ENCODE data around the gene IQCH. TPM values are rescaled to one million over a fixed set of nuclear protein-coding genes. Genes with fewer than 3 reads are reported as not detected.

IQCH gene
- total RNA-seq, 1 donor from 2014 or later = 5.2 TPM

GRCh38 chr15:67389975-67390374 is 135.4 kb downstream of the IQCH start:
- H3K36me3 Mint-ChIP-seq (ENCODE audit: insufficient read depth) = no peaks in the 10 kb centered on the region
- no peak overlapping the region for H3K27ac Mint-ChIP-seq
- no peaks in the 10 kb centered on the region for H3K27me3 Mint-ChIP-seq
- H3K4me1 Mint-ChIP-seq (ENCODE audit: low read depth) = peaks cover 2% of the 10 kb centered on the region
- H3K4me3 Mint-ChIP-seq (ENCODE audit: low read depth) = no peak overlapping the region
- TF ChIP-seq CTCF (IDR thresholded peaks at IDR 0.05; ENCODE audit: unreplicated experiment) = no peak
- no peak for DNase-seq (ENCODE audit: low spot score, unreplicated experiment)
- H3K9me3 Mint-ChIP-seq (ENCODE audit: low read depth) = no peaks in the 10 kb centered on the region

DNA sequence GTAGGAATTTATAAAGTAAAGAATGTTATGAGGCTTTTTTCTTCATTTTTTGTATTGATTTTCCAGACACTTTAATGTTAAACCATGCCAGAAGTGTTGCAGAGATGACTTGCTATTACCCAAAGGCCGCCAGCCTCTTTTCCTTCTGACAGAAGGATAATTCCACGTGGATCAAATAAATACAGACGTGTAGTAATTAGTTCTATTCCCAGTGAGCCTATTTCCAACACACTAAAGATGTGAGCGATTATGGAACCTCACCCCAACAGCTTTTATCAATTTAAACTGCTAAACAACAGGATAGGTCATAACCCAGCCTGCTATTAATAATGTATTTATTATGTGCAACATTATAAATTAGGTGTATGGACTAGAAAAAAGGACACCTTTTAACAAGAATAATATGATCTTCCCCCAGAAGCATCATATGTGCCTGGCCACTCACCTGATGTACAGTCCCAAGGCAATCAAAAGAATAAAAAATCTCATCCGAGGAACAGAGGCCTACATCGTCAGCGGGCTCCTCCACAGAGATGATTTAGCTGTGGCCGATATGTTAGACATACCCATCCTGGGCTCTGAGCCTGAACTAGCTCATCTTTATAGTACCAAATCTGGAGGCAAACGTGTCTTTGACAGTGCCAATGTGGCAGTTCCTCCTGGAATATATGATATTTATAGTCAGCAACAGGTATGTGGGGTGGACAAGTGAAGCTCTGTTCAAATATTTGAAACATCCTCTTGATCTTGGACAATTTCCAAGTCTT is 140.5 kb downstream of the IQCH start:
- Mint-ChIP-seq H3K4me1 (ENCODE audit: low read depth) (peaks cover 6% of the 10 kb centered on the region), H3K27me3 (no peaks in the 10 kb centered on the region), H3K36me3 (ENCODE audit: insufficient read depth) (no peaks in the 10 kb centered on the region), H3K4me3 (ENCODE audit: low read depth) (no peak overlapping the region), H3K9me3 (ENCODE audit: low read depth) (no peaks in the 10 kb centered on the region), H3K27ac (no peak overlapping the region)
- no peak for DNase-seq (ENCODE audit: low spot score, unreplicated experiment)
- TF ChIP-seq CTCF (IDR thresholded peaks at IDR 0.05; ENCODE audit: unreplicated experiment) = no peak

DNA sequence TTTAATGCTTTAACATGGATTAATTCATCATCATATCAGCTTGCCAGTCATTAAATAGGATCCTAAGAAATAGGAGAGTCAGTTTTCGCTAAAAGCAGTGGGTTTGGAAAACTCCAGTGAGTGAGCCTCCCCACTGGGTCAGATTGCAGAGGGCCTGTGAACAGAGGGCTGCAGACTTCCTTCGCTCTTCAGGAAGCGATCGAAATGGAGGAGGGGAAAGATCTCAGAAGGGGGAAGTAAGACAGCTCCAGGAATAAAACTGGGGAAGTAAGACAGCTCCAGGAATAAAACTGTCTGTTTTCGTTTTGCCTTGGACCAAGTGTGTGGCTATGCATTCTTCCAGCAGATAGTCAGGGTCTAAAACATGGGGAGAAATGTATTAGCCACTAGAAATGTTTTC is 141.5 kb downstream of the IQCH start:
- Mint-ChIP-seq H3K27me3 (no peaks in the 10 kb centered on the region), H3K4me1 (ENCODE audit: low read depth) (peaks cover 7% of the 10 kb centered on the region), H3K36me3 (ENCODE audit: insufficient read depth) (no peaks in the 10 kb centered on the region), H3K27ac (no peak overlapping the region), H3K4me3 (ENCODE audit: low read depth) (no peak overlapping the region), H3K9me3 (ENCODE audit: low read depth) (no peaks in the 10 kb centered on the region)
- no peak for DNase-seq (ENCODE audit: low spot score, unreplicated experiment)
- no peak for TF ChIP-seq CTCF (IDR thresholded peaks at IDR 0.05; ENCODE audit: unreplicated experiment)

GRCh38 chr15:67397139-67397538 is 142.6 kb downstream of the IQCH start:
- H3K27ac Mint-ChIP-seq = no peak overlapping the region
- TF ChIP-seq CTCF (IDR thresholded peaks at IDR 0.05; ENCODE audit: unreplicated experiment) = no peak
- DNase-seq (ENCODE audit: low spot score, unreplicated experiment) = no peak
- H3K4me3 Mint-ChIP-seq (ENCODE audit: low read depth) = no peak overlapping the region
- H3K9me3 Mint-ChIP-seq (ENCODE audit: low read depth) = no peaks in the 10 kb centered on the region
- no peaks in the 10 kb centered on the region for H3K36me3 Mint-ChIP-seq (ENCODE audit: insufficient read depth)
- peaks cover 11% of the 10 kb centered on the region for H3K4me1 Mint-ChIP-seq (ENCODE audit: low read depth)
- no peaks in the 10 kb centered on the region for H3K27me3 Mint-ChIP-seq

DNA sequence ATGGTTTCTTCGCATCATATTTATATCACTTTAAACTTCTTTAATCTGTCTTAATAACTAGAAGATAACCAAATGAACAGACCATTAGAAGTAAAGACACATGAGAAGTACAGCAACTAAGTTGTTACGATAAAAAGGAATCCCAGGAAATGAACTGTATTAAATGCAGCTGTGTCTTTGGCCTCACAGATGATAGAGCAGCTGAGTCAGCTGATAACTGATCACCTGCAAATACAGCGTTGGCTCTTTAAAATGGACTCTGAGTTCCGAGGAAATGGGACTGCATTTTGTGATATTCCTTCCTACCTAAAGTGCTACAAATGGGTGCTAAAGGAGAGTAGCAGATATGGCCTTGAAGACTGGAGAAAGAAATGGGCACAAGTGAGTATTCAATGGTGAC is 145.3 kb downstream of the IQCH start:
- TF ChIP-seq CTCF (IDR thresholded peaks at IDR 0.05; ENCODE audit: unreplicated experiment) = no peak
- no peak overlapping the region for H3K27ac Mint-ChIP-seq
- no peaks in the 10 kb centered on the region for H3K36me3 Mint-ChIP-seq (ENCODE audit: insufficient read depth)
- no peaks in the 10 kb centered on the region for H3K27me3 Mint-ChIP-seq
- no peak for DNase-seq (ENCODE audit: low spot score, unreplicated experiment)
- H3K4me1 Mint-ChIP-seq (ENCODE audit: low read depth) = peaks cover 29% of the 10 kb centered on the region
- H3K9me3 Mint-ChIP-seq (ENCODE audit: low read depth) = no peaks in the 10 kb centered on the region
- H3K4me3 Mint-ChIP-seq (ENCODE audit: low read depth) = no peak overlapping the region
